ENCODE measurements around the gene TOP2B. TPM values are rescaled to one million over a fixed set of nuclear protein-coding genes. Genes with fewer than 3 reads are reported as not detected.

TOP2B gene, protein sequence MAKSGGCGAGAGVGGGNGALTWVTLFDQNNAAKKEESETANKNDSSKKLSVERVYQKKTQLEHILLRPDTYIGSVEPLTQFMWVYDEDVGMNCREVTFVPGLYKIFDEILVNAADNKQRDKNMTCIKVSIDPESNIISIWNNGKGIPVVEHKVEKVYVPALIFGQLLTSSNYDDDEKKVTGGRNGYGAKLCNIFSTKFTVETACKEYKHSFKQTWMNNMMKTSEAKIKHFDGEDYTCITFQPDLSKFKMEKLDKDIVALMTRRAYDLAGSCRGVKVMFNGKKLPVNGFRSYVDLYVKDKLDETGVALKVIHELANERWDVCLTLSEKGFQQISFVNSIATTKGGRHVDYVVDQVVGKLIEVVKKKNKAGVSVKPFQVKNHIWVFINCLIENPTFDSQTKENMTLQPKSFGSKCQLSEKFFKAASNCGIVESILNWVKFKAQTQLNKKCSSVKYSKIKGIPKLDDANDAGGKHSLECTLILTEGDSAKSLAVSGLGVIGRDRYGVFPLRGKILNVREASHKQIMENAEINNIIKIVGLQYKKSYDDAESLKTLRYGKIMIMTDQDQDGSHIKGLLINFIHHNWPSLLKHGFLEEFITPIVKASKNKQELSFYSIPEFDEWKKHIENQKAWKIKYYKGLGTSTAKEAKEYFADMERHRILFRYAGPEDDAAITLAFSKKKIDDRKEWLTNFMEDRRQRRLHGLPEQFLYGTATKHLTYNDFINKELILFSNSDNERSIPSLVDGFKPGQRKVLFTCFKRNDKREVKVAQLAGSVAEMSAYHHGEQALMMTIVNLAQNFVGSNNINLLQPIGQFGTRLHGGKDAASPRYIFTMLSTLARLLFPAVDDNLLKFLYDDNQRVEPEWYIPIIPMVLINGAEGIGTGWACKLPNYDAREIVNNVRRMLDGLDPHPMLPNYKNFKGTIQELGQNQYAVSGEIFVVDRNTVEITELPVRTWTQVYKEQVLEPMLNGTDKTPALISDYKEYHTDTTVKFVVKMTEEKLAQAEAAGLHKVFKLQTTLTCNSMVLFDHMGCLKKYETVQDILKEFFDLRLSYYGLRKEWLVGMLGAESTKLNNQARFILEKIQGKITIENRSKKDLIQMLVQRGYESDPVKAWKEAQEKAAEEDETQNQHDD (N-terminal part only)
- 137 and 147 TPM in 2 replicates for total RNA-seq

DNA sequence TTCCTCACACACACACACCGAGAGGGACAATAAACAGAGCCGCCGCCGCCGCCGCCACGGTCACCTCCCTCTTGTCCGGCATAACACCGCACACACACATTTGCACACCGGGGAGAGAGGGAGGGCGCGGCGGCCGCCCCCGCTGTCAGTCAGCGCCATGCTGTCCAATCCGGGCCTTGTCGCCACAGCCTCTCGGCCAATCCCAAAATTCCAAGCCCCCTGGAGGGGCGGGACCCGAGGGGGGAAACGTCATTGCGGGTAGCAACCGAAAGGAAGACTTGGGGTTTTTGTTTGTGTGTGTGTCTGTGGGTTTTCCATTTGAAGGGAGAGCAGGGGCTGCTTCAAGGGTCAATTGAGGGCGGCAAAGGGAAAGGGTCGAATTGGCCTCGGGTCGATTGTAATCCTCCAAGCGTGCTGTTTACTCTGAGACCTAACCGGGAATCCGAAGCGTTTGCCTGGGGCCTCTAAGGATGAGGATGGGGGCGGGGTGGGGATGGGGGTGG is at the start of gene TOP2B:
TOP2B (minus strand) TSS at position 96 of the 503 bp plus-strand sequence. CDS start 610 bp downstream, outside the sequence.
- H3K36me3 Mint-ChIP-seq (ENCODE audit: low read depth), result peaks cover 17% of the 10 kb centered on the region
- H3K27ac Mint-ChIP-seq, result peak within 1 kb of the TSS; percentile 99
- H3K4me3 Mint-ChIP-seq, result peak within 1 kb of the TSS; percentile 100
- no peaks in the 10 kb centered on the region for H3K9me3 Mint-ChIP-seq
- intact Hi-C loops (cut with micrococcal nuclease), result loop anchor here (1.0 to 5.0 kb wide), 4 partner anchors 62 to 192 kb away; no protein-coding TSS in a partner anchor
- peaks cover 42% of the 10 kb centered on the region for H3K4me1 Mint-ChIP-seq
- H3K27me3 Mint-ChIP-seq, result no peaks in the 10 kb centered on the region
- DNase-seq, result peak; percentile 98

DNA sequence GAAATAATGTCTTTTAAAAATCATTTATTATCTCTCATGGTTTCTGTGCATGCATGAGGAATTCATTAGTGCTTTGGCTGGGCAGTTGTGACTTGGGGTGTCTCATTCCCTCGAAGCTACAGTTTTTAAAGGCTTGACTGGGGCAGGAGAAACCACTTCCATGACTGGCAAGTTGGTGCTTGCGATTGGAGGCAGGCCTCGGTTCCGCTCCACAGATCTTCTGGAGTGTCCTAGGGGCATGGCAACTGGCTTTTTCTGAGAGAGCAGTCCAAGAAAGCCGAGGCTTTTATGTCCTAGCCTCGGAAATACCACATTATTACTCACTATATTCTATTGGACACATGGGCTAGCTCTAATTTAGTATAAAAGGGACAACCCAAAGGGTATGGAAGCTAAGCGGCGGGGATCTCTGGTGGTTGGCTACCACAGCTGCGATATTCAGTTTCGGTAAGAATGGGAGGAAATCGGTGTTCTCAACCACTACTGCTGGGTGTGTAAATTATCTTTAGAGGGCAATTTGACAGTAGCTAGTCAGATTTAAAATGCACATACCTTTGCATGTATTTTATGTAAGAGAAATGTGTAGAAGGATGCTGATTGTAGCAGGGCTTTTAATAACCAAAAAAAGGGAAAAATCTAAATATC is 48.8 kb upstream of the TOP2B start:
- intact Hi-C loops (cut with micrococcal nuclease), result no loop called here
- H3K4me3 Mint-ChIP-seq, result no peak overlapping the region
- H3K27ac Mint-ChIP-seq, result no peak overlapping the region
- H3K27me3 Mint-ChIP-seq, result peaks cover 5% of the 10 kb centered on the region
- H3K9me3 Mint-ChIP-seq, result no peaks in the 10 kb centered on the region
- H3K36me3 Mint-ChIP-seq (ENCODE audit: low read depth), result peaks cover 9% of the 10 kb centered on the region
- DNase-seq, result no peak
- no peaks in the 10 kb centered on the region for H3K4me1 Mint-ChIP-seq

DNA sequence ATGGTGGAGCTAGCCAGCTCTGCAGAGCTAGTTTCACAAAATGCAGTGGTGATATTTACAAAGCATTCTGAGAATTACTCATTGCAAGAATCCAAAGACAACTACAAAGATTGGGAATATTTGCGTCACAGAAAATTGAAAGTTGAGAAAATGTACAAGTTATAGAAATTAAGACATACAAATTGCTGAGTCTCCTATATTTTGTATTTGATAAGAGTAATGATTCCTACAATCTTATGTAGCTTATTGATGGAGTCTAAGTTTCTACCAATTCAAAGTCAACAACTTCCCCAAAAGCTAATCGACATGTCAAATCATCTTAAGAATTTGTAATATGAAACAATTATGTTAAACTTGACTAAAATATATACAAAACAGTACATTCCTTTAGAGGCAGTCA is 46.4 kb upstream of the TOP2B start:
- Mint-ChIP-seq H3K36me3 (ENCODE audit: low read depth) (no peaks in the 10 kb centered on the region), H3K27ac (no peak overlapping the region), H3K9me3 (no peaks in the 10 kb centered on the region), H3K27me3 (peaks cover 16% of the 10 kb centered on the region), H3K4me3 (no peak overlapping the region), H3K4me1 (no peaks in the 10 kb centered on the region)
- no peak for DNase-seq
- intact Hi-C loops (cut with micrococcal nuclease), result no loop called here

GRCh38 chr3:25708036-25708435 is 43.3 kb upstream of the TOP2B start:
- no peaks in the 10 kb centered on the region for H3K36me3 Mint-ChIP-seq (ENCODE audit: low read depth)
- DNase-seq, result no peak
- intact Hi-C loops (cut with micrococcal nuclease), result no loop called here
- H3K27ac Mint-ChIP-seq, result no peak overlapping the region
- no peaks in the 10 kb centered on the region for H3K9me3 Mint-ChIP-seq
- H3K4me3 Mint-ChIP-seq, result no peak overlapping the region
- H3K27me3 Mint-ChIP-seq, result peaks cover 23% of the 10 kb centered on the region
- H3K4me1 Mint-ChIP-seq, result no peaks in the 10 kb centered on the region

DNA sequence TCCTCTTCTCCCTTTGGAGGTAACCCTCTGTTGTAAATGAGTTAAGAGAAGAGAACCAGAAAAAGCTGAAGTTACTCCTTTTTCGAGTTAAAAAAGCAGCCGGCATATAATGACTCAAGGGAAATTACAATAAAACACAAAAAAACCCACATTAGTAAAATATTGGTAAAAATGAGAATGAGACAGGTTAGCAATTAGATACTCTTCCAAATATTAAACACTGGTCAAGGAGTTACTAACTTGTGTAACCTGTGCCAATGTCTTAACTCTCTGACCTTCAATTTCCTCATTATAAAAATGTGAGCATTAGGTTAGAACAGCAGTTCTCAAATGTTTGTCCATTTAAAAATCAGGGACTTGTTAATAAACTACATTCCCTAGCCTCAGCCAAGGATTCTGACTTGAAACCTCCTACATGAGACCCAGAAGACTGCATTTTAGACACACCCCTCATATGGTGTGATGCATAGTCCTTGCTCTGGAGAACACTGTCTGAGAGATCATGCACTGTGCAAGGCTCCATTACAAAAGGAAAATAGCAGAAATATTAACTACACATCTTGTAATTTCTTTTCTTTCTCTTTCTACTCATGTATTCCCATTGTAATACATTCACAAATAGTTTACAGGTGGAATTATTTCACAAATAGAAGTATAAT is 42.7 kb upstream of the TOP2B start:
- Mint-ChIP-seq H3K9me3 (no peaks in the 10 kb centered on the region), H3K27ac (no peak overlapping the region), H3K27me3 (peaks cover 25% of the 10 kb centered on the region), H3K4me3 (no peak overlapping the region), H3K4me1 (no peaks in the 10 kb centered on the region), H3K36me3 (ENCODE audit: low read depth) (no peaks in the 10 kb centered on the region)
- intact Hi-C loops (cut with micrococcal nuclease), result no loop called here
- no peak for DNase-seq

DNA sequence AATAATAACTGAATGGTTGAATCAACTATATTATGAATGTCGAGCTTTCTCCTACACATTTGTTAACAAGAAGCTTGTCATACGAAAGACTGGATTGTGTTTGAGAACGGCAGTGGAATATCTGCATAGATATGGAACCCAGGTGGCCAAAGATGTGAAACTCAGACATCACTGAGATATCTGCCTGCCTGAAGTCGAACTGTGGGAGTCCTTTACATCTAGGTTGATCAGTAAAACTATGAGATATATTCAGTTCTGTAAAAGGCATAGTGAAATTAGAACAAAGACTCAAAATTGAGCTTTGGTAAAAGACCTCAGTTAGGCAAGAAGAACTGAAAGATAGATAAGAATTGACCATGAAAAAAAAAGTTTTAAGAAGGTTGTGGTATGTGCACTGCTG is 41.5 kb upstream of the TOP2B start:
- H3K27ac Mint-ChIP-seq, result no peak overlapping the region
- no peak for DNase-seq
- no peaks in the 10 kb centered on the region for H3K4me1 Mint-ChIP-seq
- intact Hi-C loops (cut with micrococcal nuclease), result no loop called here
- H3K4me3 Mint-ChIP-seq, result no peak overlapping the region
- no peaks in the 10 kb centered on the region for H3K36me3 Mint-ChIP-seq (ENCODE audit: low read depth)
- H3K27me3 Mint-ChIP-seq, result peaks cover 26% of the 10 kb centered on the region
- H3K9me3 Mint-ChIP-seq, result no peaks in the 10 kb centered on the region

GRCh38 chr3:25697553-25697952 is 32.8 kb upstream of the TOP2B start:
- Mint-ChIP-seq H3K27me3 (peaks cover 7% of the 10 kb centered on the region), H3K36me3 (ENCODE audit: low read depth) (no peaks in the 10 kb centered on the region), H3K4me3 (no peak overlapping the region), H3K27ac (no peak overlapping the region), H3K4me1 (no peaks in the 10 kb centered on the region), H3K9me3 (no peaks in the 10 kb centered on the region)
- DNase-seq, result no peak
- intact Hi-C loops (cut with micrococcal nuclease), result no loop called here

DNA sequence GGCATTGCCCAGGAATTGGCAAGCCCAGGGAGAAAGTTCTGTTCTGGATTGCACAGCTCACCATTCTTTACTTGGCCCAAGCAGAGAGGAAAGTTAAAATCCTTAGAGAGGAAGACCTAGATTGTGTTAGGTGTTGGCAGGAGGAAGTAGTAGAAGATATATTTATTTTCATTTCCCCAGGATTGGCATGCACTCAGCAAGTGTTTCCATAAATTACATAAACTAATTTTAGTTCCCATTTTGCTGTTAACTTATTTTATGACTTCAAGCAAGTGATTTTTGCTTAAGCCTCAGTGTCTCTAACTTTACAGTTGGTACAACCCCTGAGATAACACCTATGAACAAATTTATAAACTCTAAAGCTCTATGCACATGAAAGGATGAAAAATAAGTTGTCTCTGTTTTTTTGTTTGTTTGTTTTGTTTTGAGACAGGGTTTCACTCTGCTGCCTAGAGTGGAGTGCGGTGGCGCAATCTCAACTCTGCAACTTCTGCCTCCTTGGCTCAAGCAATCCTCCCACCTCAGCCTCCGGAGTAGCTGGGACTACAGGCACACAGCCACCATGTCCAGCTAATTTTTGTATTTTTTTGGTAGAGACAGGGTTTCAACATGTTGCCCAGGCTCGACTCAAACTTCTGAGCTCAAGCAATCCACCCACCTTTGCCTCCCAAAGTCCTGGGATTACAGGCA is 31.2 kb upstream of the TOP2B start:
- intact Hi-C loops (cut with micrococcal nuclease), result no loop called here
- Mint-ChIP-seq H3K4me1 (no peaks in the 10 kb centered on the region), H3K4me3 (no peak overlapping the region), H3K9me3 (no peaks in the 10 kb centered on the region), H3K27me3 (peaks cover 11% of the 10 kb centered on the region), H3K27ac (no peak overlapping the region), H3K36me3 (ENCODE audit: low read depth) (no peaks in the 10 kb centered on the region)
- DNase-seq, result no peak

DNA sequence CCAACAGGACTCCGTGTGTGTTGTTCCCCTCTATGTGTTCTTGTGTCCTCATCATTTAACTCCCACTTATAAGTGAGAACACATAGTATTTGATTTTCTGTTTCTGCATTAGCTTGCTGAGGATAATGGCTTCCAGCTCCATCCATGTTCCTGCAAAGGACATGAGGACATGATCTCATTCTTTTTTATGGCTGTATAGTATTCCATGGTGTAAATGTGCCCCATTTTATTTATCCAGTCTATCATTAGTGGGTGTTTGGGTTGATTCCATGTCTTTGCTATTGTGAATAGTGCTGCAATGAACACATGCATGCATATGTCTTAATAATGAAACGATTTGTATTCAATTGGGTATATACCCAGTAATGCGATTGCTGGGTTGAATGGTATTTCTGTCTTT is 28.5 kb upstream of the TOP2B start:
- Mint-ChIP-seq H3K27me3 (peaks cover 19% of the 10 kb centered on the region), H3K9me3 (no peaks in the 10 kb centered on the region), H3K4me3 (no peak overlapping the region), H3K36me3 (ENCODE audit: low read depth) (no peaks in the 10 kb centered on the region), H3K4me1 (no peaks in the 10 kb centered on the region), H3K27ac (no peak overlapping the region)
- intact Hi-C loops (cut with micrococcal nuclease), result no loop called here
- DNase-seq, result no peak

DNA sequence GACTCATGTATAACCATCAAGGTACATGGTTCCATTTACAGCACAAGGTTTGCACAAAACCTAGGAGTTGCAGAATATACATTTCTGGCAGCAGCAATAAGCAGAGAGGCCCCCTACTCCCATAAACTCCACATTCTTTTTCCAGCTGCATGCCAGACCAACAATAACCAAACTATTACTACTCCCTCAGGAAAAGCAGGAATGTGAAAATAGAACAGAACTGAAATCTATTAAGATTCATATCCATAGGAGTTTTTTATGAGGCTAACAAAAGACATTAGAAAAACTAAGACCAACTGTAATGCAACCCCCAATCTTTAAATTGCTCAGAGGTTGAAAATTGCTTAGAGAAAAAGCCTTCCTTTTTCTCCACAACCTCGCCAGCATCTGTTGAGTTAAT is 27.6 kb upstream of the TOP2B start:
- intact Hi-C loops (cut with micrococcal nuclease), result no loop called here
- Mint-ChIP-seq H3K9me3 (no peaks in the 10 kb centered on the region), H3K27ac (no peak overlapping the region), H3K36me3 (ENCODE audit: low read depth) (no peaks in the 10 kb centered on the region), H3K4me3 (no peak overlapping the region), H3K4me1 (no peaks in the 10 kb centered on the region), H3K27me3 (peaks cover 19% of the 10 kb centered on the region)
- DNase-seq, result no peak

GRCh38 chr3:25690768-25691533 is 26.2 kb upstream of the TOP2B start:
- no peaks in the 10 kb centered on the region for H3K9me3 Mint-ChIP-seq
- H3K36me3 Mint-ChIP-seq (ENCODE audit: low read depth), result no peaks in the 10 kb centered on the region
- H3K4me3 Mint-ChIP-seq, result no peak overlapping the region
- no peak for DNase-seq
- no peak overlapping the region for H3K27ac Mint-ChIP-seq
- intact Hi-C loops (cut with micrococcal nuclease), result no loop called here
- peaks cover 17% of the 10 kb centered on the region for H3K27me3 Mint-ChIP-seq
- no peaks in the 10 kb centered on the region for H3K4me1 Mint-ChIP-seq

DNA sequence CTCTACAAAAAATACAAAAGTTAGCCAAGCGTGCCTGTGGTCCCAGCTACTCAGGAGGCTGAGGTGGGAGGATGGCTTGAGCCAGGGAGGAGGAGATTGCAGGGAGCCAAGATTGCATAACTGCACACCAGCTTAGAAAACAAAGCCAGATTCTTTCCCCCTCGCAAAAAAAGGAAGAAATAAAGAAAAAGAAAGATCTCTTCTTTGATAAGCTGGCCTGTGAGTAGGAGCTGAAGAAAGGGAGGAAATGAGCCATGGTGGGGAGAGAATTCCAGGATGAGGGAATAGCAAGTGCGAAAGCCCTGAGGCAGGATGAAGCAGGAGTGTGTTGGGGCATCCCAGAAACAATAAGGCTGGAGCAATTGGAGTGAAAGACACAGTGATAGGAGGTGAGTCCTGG is 24.5 kb upstream of the TOP2B start:
- H3K4me1 Mint-ChIP-seq, result no peaks in the 10 kb centered on the region
- no peaks in the 10 kb centered on the region for H3K36me3 Mint-ChIP-seq (ENCODE audit: low read depth)
- H3K27me3 Mint-ChIP-seq, result peaks cover 17% of the 10 kb centered on the region
- no peak for DNase-seq
- intact Hi-C loops (cut with micrococcal nuclease), result no loop called here
- no peak overlapping the region for H3K4me3 Mint-ChIP-seq
- no peak overlapping the region for H3K27ac Mint-ChIP-seq
- no peaks in the 10 kb centered on the region for H3K9me3 Mint-ChIP-seq

Data from activated CD4-positive, alpha-beta T cell treated with anti-CD3 and anti-CD28 coated beads, Interleukin-2, amount 10 ng/mL, durations not matched to agents 24 days and 14 days (primary cell).